ENCODE data around the gene CTCF. TPM values are rescaled to one million over a fixed set of nuclear protein-coding genes. Genes with fewer than 3 reads are reported as not detected.
A peak's percentile ranks its signal among the peaks of the same experiment; 100 is the strongest.
"Not testable (repeated sequence)": the region's sequence is repeated elsewhere in the genome, so short reads cannot be mapped to it uniquely, and the experiment has no call there.

Gene CTCF
- total RNA-seq, 1 donor from 2014 or later = 69.8 TPM

DNA sequence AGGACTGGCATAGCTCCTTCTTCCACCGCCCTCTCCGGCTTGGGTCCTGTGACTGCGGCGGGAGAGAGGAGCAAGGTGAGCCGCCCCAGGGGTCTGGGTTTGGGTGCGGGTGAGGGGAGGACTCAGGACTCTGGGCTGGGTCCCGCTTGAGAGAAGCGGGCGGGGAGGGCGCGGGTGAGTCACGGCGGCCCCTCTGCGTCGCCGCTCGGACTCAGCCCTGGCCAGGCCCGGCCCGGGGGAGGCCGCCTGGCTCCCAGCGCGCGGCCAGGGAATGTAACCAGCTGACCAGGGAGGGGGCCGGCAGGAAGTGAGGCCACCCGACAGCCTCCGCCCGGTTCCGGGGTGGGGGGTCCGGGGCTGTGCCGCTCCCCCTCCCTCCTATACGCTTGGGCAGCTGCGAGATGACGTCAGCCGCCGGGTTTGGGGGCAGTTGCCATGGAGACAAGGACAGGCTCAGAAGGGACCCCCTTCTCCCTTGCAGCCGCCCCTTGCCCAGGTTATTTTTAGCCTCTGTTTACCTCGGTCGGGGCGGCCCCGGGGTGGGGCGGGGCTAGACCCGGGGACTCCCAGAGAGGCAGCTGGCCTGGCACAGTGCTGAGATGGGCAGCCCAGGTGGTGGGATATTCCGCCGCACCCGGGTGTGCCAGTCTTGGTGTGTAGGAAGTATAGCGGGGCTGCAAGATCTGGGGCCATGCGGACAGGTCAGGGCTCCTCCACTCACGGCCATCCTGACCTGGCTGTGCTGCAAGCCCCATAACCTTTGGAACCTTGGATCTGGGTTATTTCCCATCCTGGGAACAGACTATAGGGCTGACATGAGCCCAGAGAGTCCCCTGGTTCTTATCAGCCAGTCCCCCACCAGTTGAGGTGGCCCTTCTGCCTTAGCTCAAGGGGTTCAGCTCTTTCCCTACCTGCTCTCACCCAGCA is 32.0 kb upstream of the CTCF start:
- H3K27me3 Mint-ChIP-seq = peaks cover 15% of the 10 kb centered on the region
- peak overlapping the region; percentile 93 for H3K27ac Mint-ChIP-seq
- peak overlapping the region; percentile 87 for H3K4me3 Mint-ChIP-seq (ENCODE audit: low read depth)

DNA sequence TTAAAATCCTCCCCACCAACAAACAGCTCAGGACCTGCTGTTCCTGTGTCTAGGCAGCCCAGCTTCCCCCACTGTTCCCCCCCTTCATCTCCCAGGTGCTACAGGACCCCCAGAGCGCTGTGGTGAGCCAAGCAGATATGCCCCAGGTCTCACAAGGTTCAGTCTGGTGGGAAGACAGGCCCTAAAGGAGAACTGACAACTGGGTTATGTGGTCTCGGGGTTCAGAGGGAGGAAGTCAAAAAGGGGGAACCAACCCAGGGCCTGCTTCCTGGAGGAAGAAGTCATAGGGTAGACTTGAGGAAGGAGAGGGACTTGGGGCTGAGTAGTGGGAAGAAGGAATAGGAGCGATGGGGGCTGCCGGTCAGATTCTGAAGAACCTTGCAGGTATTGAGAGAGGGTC is 31.1 kb upstream of the CTCF start:
- Mint-ChIP-seq H3K27me3 (peaks cover 18% of the 10 kb centered on the region), H3K4me3 (ENCODE audit: low read depth) (peak overlapping the region; percentile 43), H3K27ac (no peak overlapping the region), H3K36me3 (ENCODE audit: insufficient read depth) (no peaks in the 10 kb centered on the region), H3K4me1 (ENCODE audit: low read depth) (peaks cover 15% of the 10 kb centered on the region), H3K9me3 (ENCODE audit: low read depth) (no peaks in the 10 kb centered on the region)
- TF ChIP-seq, protein P1, sequence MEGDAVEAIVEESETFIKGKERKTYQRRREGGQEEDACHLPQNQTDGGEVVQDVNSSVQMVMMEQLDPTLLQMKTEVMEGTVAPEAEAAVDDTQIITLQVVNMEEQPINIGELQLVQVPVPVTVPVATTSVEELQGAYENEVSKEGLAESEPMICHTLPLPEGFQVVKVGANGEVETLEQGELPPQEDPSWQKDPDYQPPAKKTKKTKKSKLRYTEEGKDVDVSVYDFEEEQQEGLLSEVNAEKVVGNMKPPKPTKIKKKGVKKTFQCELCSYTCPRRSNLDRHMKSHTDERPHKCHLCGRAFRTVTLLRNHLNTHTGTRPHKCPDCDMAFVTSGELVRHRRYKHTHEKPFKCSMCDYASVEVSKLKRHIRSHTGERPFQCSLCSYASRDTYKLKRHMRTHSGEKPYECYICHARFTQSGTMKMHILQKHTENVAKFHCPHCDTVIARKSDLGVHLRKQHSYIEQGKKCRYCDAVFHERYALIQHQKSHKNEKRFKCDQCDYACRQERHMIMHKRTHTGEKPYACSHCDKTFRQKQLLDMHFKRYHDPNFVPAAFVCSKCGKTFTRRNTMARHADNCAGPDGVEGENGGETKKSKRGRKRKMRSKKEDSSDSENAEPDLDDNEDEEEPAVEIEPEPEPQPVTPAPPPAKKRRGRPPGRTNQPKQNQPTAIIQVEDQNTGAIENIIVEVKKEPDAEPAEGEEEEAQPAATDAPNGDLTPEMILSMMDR (IDR thresholded peaks at IDR 0.05; ENCODE audit: unreplicated experiment) = no peak
- no peak for DNase-seq (ENCODE audit: low spot score, unreplicated experiment)

More for the DNA sequence above, 32.0 kb upstream of the CTCF start:
- no peaks in the 10 kb centered on the region for H3K9me3 Mint-ChIP-seq (ENCODE audit: low read depth)
- no peak for DNase-seq (ENCODE audit: low spot score, unreplicated experiment)
- H3K4me1 Mint-ChIP-seq (ENCODE audit: low read depth) = peaks cover 15% of the 10 kb centered on the region
- TF ChIP-seq, protein P1 (IDR thresholded peaks at IDR 0.05; ENCODE audit: unreplicated experiment) = no peak
- no peaks in the 10 kb centered on the region for H3K36me3 Mint-ChIP-seq (ENCODE audit: insufficient read depth)

DNA sequence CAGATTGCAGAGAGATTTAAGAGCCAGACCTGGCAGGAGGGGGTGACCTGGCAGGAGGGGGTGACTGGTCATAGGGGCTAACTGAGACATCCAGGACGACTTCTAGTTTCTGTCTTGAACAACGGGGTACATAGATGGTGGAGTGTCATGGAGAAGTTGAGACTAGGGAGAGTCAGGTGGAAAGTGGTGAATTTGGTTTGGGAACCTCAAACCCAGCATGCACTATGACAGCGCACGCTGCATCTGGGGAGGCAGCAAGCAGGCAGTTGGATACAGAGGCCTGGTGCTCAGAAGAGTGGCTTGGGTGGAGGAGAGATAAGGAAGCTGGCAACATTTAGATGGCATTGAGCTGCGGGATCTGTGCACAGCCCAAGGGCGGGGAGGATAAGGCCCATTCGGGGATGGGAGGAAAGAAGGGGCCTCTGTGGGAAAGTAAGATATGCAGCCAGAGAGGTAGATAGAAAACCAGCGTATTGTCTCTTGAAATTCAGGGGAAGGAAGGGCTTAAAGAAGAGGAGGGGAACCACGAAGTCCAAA is 29.2 kb upstream of the CTCF start:
- H3K4me3 Mint-ChIP-seq (ENCODE audit: low read depth) = no peak overlapping the region
- peaks cover 18% of the 10 kb centered on the region for H3K27me3 Mint-ChIP-seq
- DNase-seq (ENCODE audit: low spot score, unreplicated experiment) = no peak
- TF ChIP-seq, protein P1 (IDR thresholded peaks at IDR 0.05; ENCODE audit: unreplicated experiment) = no peak
- H3K36me3 Mint-ChIP-seq (ENCODE audit: insufficient read depth) = no peaks in the 10 kb centered on the region
- H3K9me3 Mint-ChIP-seq (ENCODE audit: low read depth) = no peaks in the 10 kb centered on the region
- peaks cover 12% of the 10 kb centered on the region for H3K4me1 Mint-ChIP-seq (ENCODE audit: low read depth)
- H3K27ac Mint-ChIP-seq = no peak overlapping the region

DNA sequence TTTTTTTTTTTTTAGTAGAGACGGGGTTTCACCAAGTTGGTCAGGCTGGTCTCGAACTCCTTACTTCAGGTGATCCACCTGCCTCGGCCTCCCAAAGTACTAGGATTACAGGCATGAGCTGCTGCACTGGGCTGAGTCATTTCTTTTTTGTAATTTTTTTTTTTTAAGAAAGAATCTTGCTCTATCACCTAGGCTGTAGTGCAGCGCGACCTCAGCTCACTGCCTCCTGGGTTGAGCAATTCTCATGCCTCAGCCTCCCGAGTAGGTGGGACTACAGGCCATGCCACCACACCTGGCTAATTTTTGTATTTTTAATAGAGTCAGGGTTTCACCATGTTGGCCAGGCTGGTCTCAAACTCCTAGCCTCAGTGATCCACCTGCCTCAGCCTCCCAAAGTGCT is 28.3 kb upstream of the CTCF start:
- peaks cover 18% of the 10 kb centered on the region for H3K27me3 Mint-ChIP-seq
- not testable (repeated sequence) for H3K4me3 Mint-ChIP-seq (ENCODE audit: low read depth); H3K9me3 Mint-ChIP-seq (ENCODE audit: low read depth); H3K27ac Mint-ChIP-seq; DNase-seq (ENCODE audit: low spot score, unreplicated experiment); H3K36me3 Mint-ChIP-seq (ENCODE audit: insufficient read depth)
- peaks cover 16% of the 10 kb centered on the region for H3K4me1 Mint-ChIP-seq (ENCODE audit: low read depth)

DNA sequence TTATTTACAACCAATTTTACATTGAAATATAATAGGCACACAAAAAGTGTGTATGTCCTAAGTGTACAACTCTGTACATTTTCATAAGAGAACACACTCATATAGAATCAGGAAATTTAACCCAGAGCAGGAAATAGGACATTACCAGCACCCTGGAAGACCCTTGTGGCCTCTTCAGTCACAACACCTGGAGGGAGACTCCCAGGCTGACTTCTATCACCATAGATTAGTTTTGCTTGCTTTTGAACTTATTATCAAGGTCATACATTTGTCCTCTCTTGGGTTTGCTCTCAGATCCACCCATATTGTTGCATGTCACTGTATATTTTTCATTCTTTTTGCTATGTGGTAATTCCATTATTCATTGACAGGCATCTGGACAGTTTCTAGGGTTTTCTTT is 27.9 kb upstream of the CTCF start:
- Mint-ChIP-seq H3K27me3 (peaks cover 18% of the 10 kb centered on the region), H3K27ac (no peak overlapping the region), H3K9me3 (ENCODE audit: low read depth) (no peaks in the 10 kb centered on the region), H3K4me1 (ENCODE audit: low read depth) (peaks cover 16% of the 10 kb centered on the region), H3K4me3 (ENCODE audit: low read depth) (no peak overlapping the region), H3K36me3 (ENCODE audit: insufficient read depth) (peaks cover 1% of the 10 kb centered on the region)
- DNase-seq (ENCODE audit: low spot score, unreplicated experiment) = no peak
- TF ChIP-seq, protein P1 (IDR thresholded peaks at IDR 0.05; ENCODE audit: unreplicated experiment) = no peak

Measured in progenitor cell of endocrine pancreas (in vitro differentiated cells).